ENCODE measurements around the gene TMEM179B. TPM values are rescaled to one million over a fixed set of nuclear protein-coding genes. Genes with fewer than 3 reads are reported as not detected.

The TMEM179B gene
- total and polyA plus RNA-seq, 2 of the 13 experiments (the other 11 are each of a cell fraction or from before 2014, with no cell fraction given): 24.8 to 25.7 TPM

DNA sequence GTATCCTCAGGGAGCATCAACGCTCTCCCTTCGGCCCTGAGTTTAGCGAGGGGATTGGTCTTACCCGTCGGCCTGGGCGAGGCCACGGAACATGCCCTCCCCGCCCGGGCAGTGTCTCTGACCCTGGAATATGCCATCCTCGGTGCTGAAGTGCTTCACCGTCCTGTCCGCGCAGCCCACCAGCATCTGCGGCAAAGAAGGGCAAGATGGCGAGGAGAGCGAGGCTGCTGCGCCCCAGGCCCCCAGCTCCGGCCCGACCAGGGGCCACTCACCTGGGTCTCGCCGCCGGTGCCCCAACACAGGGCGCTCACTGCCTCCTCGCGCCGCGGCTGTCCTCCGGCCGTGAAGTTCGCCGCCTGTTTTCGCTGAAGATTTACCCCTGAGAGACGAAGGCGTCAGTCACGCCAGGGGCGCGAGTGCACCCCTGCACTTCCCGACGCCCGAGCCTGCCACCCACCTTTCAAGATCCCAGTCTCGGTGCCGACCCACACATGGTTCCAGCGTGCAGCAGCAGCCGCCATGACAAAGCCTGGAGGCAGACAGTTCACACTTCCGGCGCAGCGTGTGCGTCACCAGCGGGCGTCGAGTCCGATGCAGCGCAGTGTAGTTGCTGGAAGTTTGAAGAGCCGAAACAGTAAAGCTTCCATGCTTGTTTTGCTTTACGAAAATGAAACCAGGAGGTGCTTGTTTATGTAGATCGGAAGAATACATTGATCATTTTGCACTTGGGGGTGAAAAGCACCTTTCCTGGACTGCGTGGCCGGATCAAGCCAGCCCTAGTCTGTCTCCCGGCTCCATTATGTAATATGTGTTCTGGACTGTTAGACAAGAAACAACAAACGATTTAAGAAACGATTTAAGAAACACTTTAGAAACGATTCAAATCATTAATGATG is 52.1 kb downstream of the TMEM179B start, which contains the start of gene WDR74 (continued):
- TF ChIP-seq ZBTB42 (CRISPR knock-in tag; IDR thresholded peaks at IDR 0.05) (peak; percentile 22; the same call in 1 of the 2 replicates), ZIK1 (CRISPR knock-in tag; IDR thresholded peaks at IDR 0.05; ENCODE audit: borderline replicate concordance, low read depth) (peak; percentile 93; the same call in 1 of the 2 replicates), AKAP8 (CRISPR knock-in tag; IDR thresholded peaks at IDR 0.05) (peak; percentile 31; the same call in 1 of the 2 replicates), TGIF2 (CRISPR knock-in tag; IDR thresholded peaks at IDR 0.05) (peak; percentile 97), NKX3-1 (CRISPR knock-in tag; IDR thresholded peaks at IDR 0.05) (peak; percentile 82), TP53 (CRISPR knock-in tag; conservative IDR thresholded peaks at IDR 0.05) (no peak; the same call in 1 of the 2 replicates), ZNF776 (CRISPR knock-in tag; IDR thresholded peaks at IDR 0.05) (0 out of 2 replicates have a peak, but pooled peaks have one; percentile 64), FOXM1 (CRISPR knock-in tag; IDR thresholded peaks at IDR 0.05) (no peak), ARID5B (CRISPR knock-in tag; IDR thresholded peaks at IDR 0.05) (peak; percentile 45), NCOA2 (CRISPR knock-in tag; IDR thresholded peaks at IDR 0.05) (peak; percentile 60; the same call in 1 of the 2 replicates), ZNF761 (CRISPR knock-in tag; conservative IDR thresholded peaks at IDR 0.05) (peak; percentile 86; the same call in 1 of the 2 replicates), RERE (CRISPR knock-in tag; IDR thresholded peaks at IDR 0.05; ENCODE audit: low read depth) (no peak), XRCC5 (optimal IDR thresholded peaks at IDR 0.05; ENCODE audit: low read length) (peak; percentile 54), MYNN (CRISPR knock-in tag; IDR thresholded peaks at IDR 0.05; ENCODE audit: low read depth) (peak; percentile 58; the same call in 1 of the 2 replicates)
- TF ChIP-seq, protein P1, sequence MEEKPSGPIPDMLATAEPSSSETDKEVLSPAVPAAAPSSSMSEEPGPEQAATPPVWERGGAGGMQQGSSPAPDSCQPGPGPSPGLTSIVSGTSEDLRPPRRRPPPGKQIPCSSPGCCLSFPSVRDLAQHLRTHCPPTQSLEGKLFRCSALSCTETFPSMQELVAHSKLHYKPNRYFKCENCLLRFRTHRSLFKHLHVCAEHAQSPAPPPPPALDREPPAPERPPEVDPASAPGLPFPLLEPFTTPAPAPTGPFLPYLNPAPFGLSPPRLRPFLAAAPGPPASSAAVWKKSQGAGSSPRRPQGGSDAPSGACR (CRISPR knock-in tag; IDR thresholded peaks at IDR 0.05): no peak; the same call in 1 of the 2 replicates
